Mesothelial cell of epicardium (in vitro differentiated cells): ENCODE measurements around the gene MYO1G. TPM values are rescaled to one million over a fixed set of nuclear protein-coding genes. Genes with fewer than 3 reads are reported as not detected.
A peak's percentile ranks its signal among the peaks of the same experiment; 100 is the strongest.

Source experiments
- DNase-seq, 2 experiments: peaks; one replicate each; pipeline ENCODE4 v3.0.0; 2021; ENCODE audit warnings: low spot score in 2 of 2; ENCODE audit not compliant: unreplicated experiment in 2 of 2
- H3K27ac Mint-ChIP-seq: 2 replicates; pipeline ENCODE4 v1.8.0; 2021; ENCODE audit warnings: mixed read lengths
- H3K27me3 Mint-ChIP-seq: 2 replicates; pipeline ENCODE4 v1.8.0; 2021; ENCODE audit warnings: low read depth, mixed read lengths
- H3K36me3 Mint-ChIP-seq: 2 replicates; pipeline ENCODE4 v1.8.0; 2021; ENCODE audit warnings: mixed read lengths
- H3K4me1 Mint-ChIP-seq: 2 replicates; pipeline ENCODE4 v1.8.0; 2021; ENCODE audit warnings: mixed read lengths
- H3K4me3 Mint-ChIP-seq: 2 replicates; pipeline ENCODE4 v1.8.0; 2021; ENCODE audit warnings: mild to moderate bottlenecking, moderate library complexity, mixed read lengths
- H3K9me3 Mint-ChIP-seq: 2 replicates; pipeline ENCODE4 v1.8.0; 2021; ENCODE audit warnings: mixed read lengths
- CTCF ChIP-seq: fragments of 200-600 bp; sonication (generic); IDR thresholded peaks from one replicate; pipeline ENCODE4 v1.5.0; 2021; ENCODE audit warnings: antibody characterized with exemption; ENCODE audit not compliant: unreplicated experiment
- total RNA-seq: library from RNA; stranded (reverse); gene quantifications from 3 replicates; pipeline ENCODE4 v1.2.1, GENCODE V29; 2021

MYO1G gene
- total RNA-seq, 1 donor from 2014 or later, result 0.65 TPM

GRCh38 chr7:44988701-44989100, 9.9 kb upstream of the MYO1G start:
- H3K9me3 Mint-ChIP-seq, result no peaks in the 10 kb centered on the region
- H3K4me1 Mint-ChIP-seq, result peaks cover 61% of the 10 kb centered on the region
- H3K36me3 Mint-ChIP-seq, result peaks cover 14% of the 10 kb centered on the region
- no peak overlapping the region for H3K4me3 Mint-ChIP-seq
- TF ChIP-seq CTCF, result no peak
- no peak for DNase-seq
- H3K27ac Mint-ChIP-seq, result peak overlapping the region; percentile 31
- no peaks in the 10 kb centered on the region for H3K27me3 Mint-ChIP-seq

GRCh38 chr7:44987996-44988395, 9.2 kb upstream of the MYO1G start:
- Mint-ChIP-seq H3K27ac (peak overlapping the region; percentile 99), H3K9me3 (no peaks in the 10 kb centered on the region), H3K4me3 (no peak overlapping the region), H3K36me3 (peaks cover 21% of the 10 kb centered on the region), H3K27me3 (no peaks in the 10 kb centered on the region), H3K4me1 (peaks cover 61% of the 10 kb centered on the region)
- no peak for DNase-seq
- TF ChIP-seq CTCF, result no peak

- H3K4me3 Mint-ChIP-seq, result peak overlapping the region; percentile 95
- DNase-seq, result no peak
- H3K4me1 Mint-ChIP-seq, result peaks cover 61% of the 10 kb centered on the region
- H3K27ac Mint-ChIP-seq, result peak overlapping the region; percentile 99
- H3K27me3 Mint-ChIP-seq, result no peaks in the 10 kb centered on the region
- no peaks in the 10 kb centered on the region for H3K9me3 Mint-ChIP-seq
- TF ChIP-seq CTCF, result no peak
- peaks cover 27% of the 10 kb centered on the region for H3K36me3 Mint-ChIP-seq
Measured at GRCh38 chr7:44987457-44987856, 8.6 kb upstream of the MYO1G start.

GRCh38 chr7:44986218-44987053, 7.6 kb upstream of the MYO1G start:
- no peak for TF ChIP-seq CTCF
- peak overlapping the region; percentile 95 for H3K4me3 Mint-ChIP-seq

GRCh38 chr7:44985900-44986217, 7.0 kb upstream of the MYO1G start:
- peaks cover 53% of the 10 kb centered on the region for H3K4me1 Mint-ChIP-seq
- H3K27me3 Mint-ChIP-seq, result no peaks in the 10 kb centered on the region
- TF ChIP-seq CTCF, result no peak
- no peaks in the 10 kb centered on the region for H3K9me3 Mint-ChIP-seq
- peak overlapping the region; percentile 99 for H3K27ac Mint-ChIP-seq
- H3K4me3 Mint-ChIP-seq, result peak overlapping the region; percentile 95
- peaks cover 29% of the 10 kb centered on the region for H3K36me3 Mint-ChIP-seq
- no peak for DNase-seq

More at GRCh38 chr7:44986218-44987053, 7.6 kb upstream of the MYO1G start:
- peak; percentile 86 to 96 for DNase-seq
- Mint-ChIP-seq H3K27me3 (no peaks in the 10 kb centered on the region), H3K4me1 (peaks cover 55% of the 10 kb centered on the region), H3K9me3 (no peaks in the 10 kb centered on the region), H3K27ac (peak overlapping the region; percentile 99), H3K36me3 (peaks cover 29% of the 10 kb centered on the region)
